Left ventricle myocardium inferior (tissue), 1 donor: Measurements from ENCODE around the gene IFNB1. TPM values are rescaled to one million over a fixed set of nuclear protein-coding genes. Genes with fewer than 3 reads are reported as not detected.

Source experiments
- DNase-seq: peaks from one replicate; pipeline ENCODE4 v3.0.0-alpha.2; 2020
- H3K27ac ChIP-seq: fragments of 200-600 bp; replicated peaks from 2 replicates; pipeline ENCODE4 v1.8.0; 2021
- H3K27me3 ChIP-seq: fragments of 200-600 bp; 2 replicates; pipeline ENCODE4 v1.8.0; 2021; ENCODE audit warnings: low read depth
- H3K36me3 ChIP-seq: fragments of 200-600 bp; 2 replicates; pipeline ENCODE4 v1.8.0; 2021
- H3K4me1 ChIP-seq: fragments of 200-600 bp; 2 replicates; pipeline ENCODE4 v1.8.0; 2021
- H3K4me3 ChIP-seq: fragments of 200-600 bp; 2 replicates; pipeline ENCODE4 v1.8.0; 2021; ENCODE audit warnings: mild to moderate bottlenecking, moderate library complexity
- H3K9me3 ChIP-seq: fragments of 200-600 bp; replicated peaks from 2 replicates; pipeline ENCODE4 v1.8.0; 2021
- intact Hi-C: fragments of 100-400 bp; cut with micrococcal nuclease; formaldehyde crosslinking; loops from one replicate; pipeline ENCODE4 v1.11.0; 2022
- total RNA-seq: library from RNA; stranded (reverse); fragmentation: NEBNext Ultra II Directional; extraction: Animal tissue kit (Norgen Biotek cat#: 25700); gene quantifications from one replicate; pipeline ENCODE4 v1.2.1, GENCODE V29; 2021
- TF ChIP-seq, protein P1 (sequence below): fragments of 200-600 bp; IDR thresholded peaks from 2 replicates; pipeline ENCODE4 v1.8.0; 2021; ENCODE audit warnings: antibody characterized with exemption, mild to moderate bottlenecking, borderline replicate concordance
- donor health status: DM: no; HTN: yes; CAD: no; lungs with severe emphysema.

IFNB1 gene
- total RNA-seq, 1 donor from 2014 or later: not detected

DNA sequence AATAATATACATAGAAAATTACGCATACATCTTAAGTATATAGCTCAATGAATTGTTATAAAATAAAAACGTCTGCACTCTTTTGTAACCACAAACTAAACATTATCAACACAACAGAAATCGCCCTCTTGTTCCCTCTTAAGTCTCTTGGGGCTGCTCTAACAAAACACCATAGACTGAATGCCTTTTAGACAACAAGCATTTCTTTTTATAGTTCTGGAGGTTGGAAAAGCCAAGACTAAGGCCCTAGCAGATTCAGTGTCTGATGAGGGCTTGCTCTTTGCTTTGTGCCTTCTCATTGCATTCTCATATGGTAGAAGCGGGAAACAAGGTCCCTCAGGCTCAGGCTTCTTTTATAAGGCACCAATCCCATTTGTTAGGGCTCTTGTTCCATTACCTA, 4.9 kb upstream of the IFNB1 start:
- H3K27ac ChIP-seq: peak overlapping the region; percentile 20
- H3K4me3 ChIP-seq: no peak overlapping the region
- intact Hi-C loops: no loop called here
- H3K9me3 ChIP-seq: peaks cover 21% of the 10 kb centered on the region
- no peaks in the 10 kb centered on the region for H3K36me3 ChIP-seq
- DNase-seq: no peak
- H3K27me3 ChIP-seq: no peaks in the 10 kb centered on the region
- H3K4me1 ChIP-seq: peaks cover 22% of the 10 kb centered on the region
- TF ChIP-seq, protein P1, sequence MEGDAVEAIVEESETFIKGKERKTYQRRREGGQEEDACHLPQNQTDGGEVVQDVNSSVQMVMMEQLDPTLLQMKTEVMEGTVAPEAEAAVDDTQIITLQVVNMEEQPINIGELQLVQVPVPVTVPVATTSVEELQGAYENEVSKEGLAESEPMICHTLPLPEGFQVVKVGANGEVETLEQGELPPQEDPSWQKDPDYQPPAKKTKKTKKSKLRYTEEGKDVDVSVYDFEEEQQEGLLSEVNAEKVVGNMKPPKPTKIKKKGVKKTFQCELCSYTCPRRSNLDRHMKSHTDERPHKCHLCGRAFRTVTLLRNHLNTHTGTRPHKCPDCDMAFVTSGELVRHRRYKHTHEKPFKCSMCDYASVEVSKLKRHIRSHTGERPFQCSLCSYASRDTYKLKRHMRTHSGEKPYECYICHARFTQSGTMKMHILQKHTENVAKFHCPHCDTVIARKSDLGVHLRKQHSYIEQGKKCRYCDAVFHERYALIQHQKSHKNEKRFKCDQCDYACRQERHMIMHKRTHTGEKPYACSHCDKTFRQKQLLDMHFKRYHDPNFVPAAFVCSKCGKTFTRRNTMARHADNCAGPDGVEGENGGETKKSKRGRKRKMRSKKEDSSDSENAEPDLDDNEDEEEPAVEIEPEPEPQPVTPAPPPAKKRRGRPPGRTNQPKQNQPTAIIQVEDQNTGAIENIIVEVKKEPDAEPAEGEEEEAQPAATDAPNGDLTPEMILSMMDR: no peak

DNA sequence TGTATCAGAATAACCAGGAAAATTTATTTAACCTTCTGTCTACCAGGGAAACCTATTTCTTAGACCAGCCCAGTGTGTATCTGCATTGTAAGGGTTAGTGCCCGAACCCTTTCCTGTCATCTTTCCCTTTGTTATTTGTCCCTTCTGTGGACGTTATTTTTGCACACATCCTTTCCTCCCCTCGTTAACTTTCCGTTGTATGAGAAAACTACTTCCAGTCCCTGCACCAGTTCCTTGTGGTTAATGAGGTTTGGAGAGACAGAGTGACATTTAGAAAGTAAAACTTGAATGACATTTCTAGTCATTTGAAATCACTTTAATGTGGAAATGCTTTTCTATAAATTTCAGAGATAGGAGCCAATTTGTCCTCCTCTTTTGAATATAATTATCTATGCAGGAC, 4.3 kb upstream of the IFNB1 start:
- intact Hi-C loops: no loop called here

DNA sequence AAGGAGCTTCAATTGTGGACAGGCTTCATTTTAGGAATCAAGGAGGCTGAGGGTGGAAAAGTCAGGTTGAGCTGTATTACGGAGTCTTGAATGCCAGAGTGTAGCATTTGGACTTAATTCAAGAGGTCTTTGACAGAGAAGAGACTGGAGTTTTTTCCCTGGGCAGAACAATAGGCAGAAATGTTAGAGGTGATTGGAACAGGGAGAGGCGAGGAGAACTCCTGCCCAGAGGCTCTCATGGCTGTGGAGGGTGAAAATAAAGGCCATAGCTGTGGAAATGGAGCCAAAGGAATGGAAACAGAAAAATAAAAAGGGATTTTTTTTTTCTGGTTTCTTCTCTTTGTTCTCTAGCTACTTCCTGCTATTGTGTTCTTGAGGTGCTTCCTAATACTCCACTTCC, 3.7 kb upstream of the IFNB1 start:
- Histone ChIP-seq H3K36me3 (no peaks in the 10 kb centered on the region), H3K27me3 (no peaks in the 10 kb centered on the region), H3K4me1 (peaks cover 22% of the 10 kb centered on the region), H3K9me3 (peaks cover 9% of the 10 kb centered on the region), H3K4me3 (no peak overlapping the region), H3K27ac (peak overlapping the region; percentile 31)
- no peak for DNase-seq
- TF ChIP-seq, protein P1: no peak
- intact Hi-C loops: no loop called here

More for the DNA sequence above, 4.3 kb upstream of the IFNB1 start:
- Histone ChIP-seq H3K27ac (peak overlapping the region; percentile 20), H3K36me3 (no peaks in the 10 kb centered on the region), H3K4me3 (no peak overlapping the region), H3K9me3 (peaks cover 14% of the 10 kb centered on the region), H3K27me3 (no peaks in the 10 kb centered on the region), H3K4me1 (peaks cover 22% of the 10 kb centered on the region)
- DNase-seq: no peak
- TF ChIP-seq, protein P1: no peak

DNA sequence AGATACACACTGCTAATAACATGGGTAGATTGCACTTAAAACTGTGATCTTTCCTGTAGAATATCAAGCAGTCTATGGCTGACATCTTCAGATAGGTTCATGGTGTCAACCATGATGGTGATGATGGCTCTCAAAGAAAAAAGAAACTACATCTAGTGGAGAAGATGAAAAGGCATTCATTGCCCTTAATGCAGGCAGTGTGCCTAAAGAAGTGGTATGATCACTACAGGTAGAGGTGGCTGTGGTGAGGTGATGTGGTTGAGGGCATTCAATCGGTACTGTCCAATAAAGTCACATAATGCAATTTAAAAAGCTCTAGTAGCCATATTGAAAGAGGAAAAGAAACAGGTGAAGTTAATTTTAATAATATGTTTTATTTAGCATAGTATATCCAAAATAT, 3.1 kb upstream of the IFNB1 start:
- Histone ChIP-seq H3K36me3 (no peaks in the 10 kb centered on the region), H3K27me3 (no peaks in the 10 kb centered on the region), H3K9me3 (peaks cover 2% of the 10 kb centered on the region), H3K4me1 (peaks cover 22% of the 10 kb centered on the region), H3K4me3 (no peak overlapping the region), H3K27ac (peak overlapping the region; percentile 31)
- intact Hi-C loops: no loop called here
- no peak for DNase-seq
- TF ChIP-seq, protein P1: no peak

DNA sequence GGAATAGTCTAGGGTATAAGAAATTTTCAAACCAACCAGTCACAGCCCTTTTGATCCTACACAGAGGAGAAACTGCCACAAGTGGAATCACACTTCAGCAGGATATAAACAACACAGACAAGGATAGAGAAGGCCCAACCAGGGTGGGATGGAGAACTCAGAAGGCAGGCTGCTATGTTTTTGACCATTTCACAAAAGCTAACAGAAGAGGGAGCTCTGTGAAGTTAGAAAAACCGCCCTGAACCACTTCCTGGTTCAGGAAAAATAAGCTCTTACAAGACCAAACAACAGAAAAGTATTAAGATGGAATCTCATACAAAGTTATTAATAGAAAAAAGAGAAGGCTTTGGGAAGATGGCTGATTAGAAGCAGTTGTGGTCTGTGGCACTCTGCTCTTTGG, 960 bp upstream of the IFNB1 start:
- Histone ChIP-seq H3K4me1 (peaks cover 22% of the 10 kb centered on the region), H3K27ac (no peak overlapping the region), H3K27me3 (no peaks in the 10 kb centered on the region), H3K36me3 (no peaks in the 10 kb centered on the region), H3K4me3 (no peak overlapping the region), H3K9me3 (no peaks in the 10 kb centered on the region)
- intact Hi-C loops: no loop called here
- DNase-seq: no peak
- TF ChIP-seq, protein P1: no peak

DNA sequence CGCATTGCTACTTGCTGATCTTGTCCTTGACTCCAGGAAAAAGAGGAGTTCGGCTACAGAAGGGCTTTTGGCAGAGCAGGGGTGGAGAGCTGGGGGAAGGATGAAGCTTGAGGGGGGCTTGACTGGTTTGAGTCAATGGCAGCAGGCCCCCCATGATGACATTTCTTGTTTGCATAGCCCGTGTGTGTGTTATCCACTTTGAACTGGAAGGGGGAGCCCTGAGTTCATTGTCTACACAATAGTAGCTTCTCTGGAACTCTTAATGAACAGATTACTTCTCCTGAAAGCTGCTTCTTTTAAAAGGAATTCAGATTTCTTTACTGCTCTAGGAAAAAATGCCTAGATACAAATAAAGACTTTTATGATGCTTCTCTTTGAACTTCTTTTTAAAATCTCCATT, 2.3 kb downstream of the IFNB1 start:
- H3K27ac ChIP-seq: no peak overlapping the region
- peaks cover 6% of the 10 kb centered on the region for H3K4me1 ChIP-seq
- TF ChIP-seq, protein P1: no peak
- no peak for DNase-seq
- no peak overlapping the region for H3K4me3 ChIP-seq
- no peaks in the 10 kb centered on the region for H3K9me3 ChIP-seq
- no peaks in the 10 kb centered on the region for H3K36me3 ChIP-seq
- H3K27me3 ChIP-seq: no peaks in the 10 kb centered on the region
- intact Hi-C loops: no loop called here
